Left ventricle myocardium inferior (tissue), 1 donor: Measurements from ENCODE around the gene CLDN7. TPM values are rescaled to one million over a fixed set of nuclear protein-coding genes. Genes with fewer than 3 reads are reported as not detected.

Source experiments
- DNase-seq: peaks from one replicate; pipeline ENCODE4 v3.0.0-alpha.2; 2020
- H3K27ac ChIP-seq: fragments of 200-600 bp; replicated peaks from 2 replicates; pipeline ENCODE4 v1.8.0; 2021
- H3K27me3 ChIP-seq: fragments of 200-600 bp; 2 replicates; pipeline ENCODE4 v1.8.0; 2021; ENCODE audit warnings: low read depth
- H3K36me3 ChIP-seq: fragments of 200-600 bp; 2 replicates; pipeline ENCODE4 v1.8.0; 2021
- H3K4me1 ChIP-seq: fragments of 200-600 bp; 2 replicates; pipeline ENCODE4 v1.8.0; 2021
- H3K4me3 ChIP-seq: fragments of 200-600 bp; 2 replicates; pipeline ENCODE4 v1.8.0; 2021; ENCODE audit warnings: mild to moderate bottlenecking, moderate library complexity
- H3K9me3 ChIP-seq: fragments of 200-600 bp; replicated peaks from 2 replicates; pipeline ENCODE4 v1.8.0; 2021
- CTCF ChIP-seq: fragments of 200-600 bp; IDR thresholded peaks from 2 replicates; pipeline ENCODE4 v1.8.0; 2021; ENCODE audit warnings: antibody characterized with exemption, mild to moderate bottlenecking, borderline replicate concordance
- intact Hi-C: fragments of 100-400 bp; cut with micrococcal nuclease; formaldehyde crosslinking; loops from one replicate; pipeline ENCODE4 v1.11.0; 2022
- total RNA-seq: library from RNA; stranded (reverse); fragmentation: NEBNext Ultra II Directional; extraction: Animal tissue kit (Norgen Biotek cat#: 25700); gene quantifications from one replicate; pipeline ENCODE4 v1.2.1, GENCODE V29; 2021
- donor health status: DM: no; HTN: yes; CAD: no; lungs with severe emphysema.

Gene CLDN7
- total RNA-seq, 1 donor from 2014 or later = 1.6 TPM

- H3K27me3 ChIP-seq = no peaks in the 10 kb centered on the region
- intact Hi-C loops = no loop called here
- peaks cover 45% of the 10 kb centered on the region for H3K36me3 ChIP-seq
These were observed 42.3 kb downstream of the CLDN7 start, which contains the start of the genes ACADVL and DLG4 for GRCh38 chr17:7219812-7220592. Gene ACADVL, plus strand, starts transcription at chr17:7219938. Its CDS starts 47 bp downstream, at chr17:7219985. Gene DLG4, minus strand, starts transcription at chr17:7219836.

GRCh38 chr17:7219229-7219811 lies 43.0 kb downstream of the CLDN7 start:
- Histone ChIP-seq H3K27ac (peak overlapping the region; percentile 98), H3K27me3 (no peaks in the 10 kb centered on the region), H3K4me3 (peak overlapping the region; percentile 85), H3K9me3 (no peaks in the 10 kb centered on the region), H3K4me1 (peaks cover 97% of the 10 kb centered on the region), H3K36me3 (peaks cover 38% of the 10 kb centered on the region)
- intact Hi-C loops = no loop called here
- no peak for TF ChIP-seq CTCF
- no peak for DNase-seq

More at GRCh38 chr17:7219812-7220592, 42.3 kb downstream of the CLDN7 start, which contains the start of the genes ACADVL and DLG4:
- Histone ChIP-seq H3K27ac (peak within 1 kb of the TSS; percentile 98), H3K4me3 (peak within 1 kb of the TSS; percentile 85), H3K9me3 (no peaks in the 10 kb centered on the region), H3K4me1 (peaks cover 97% of the 10 kb centered on the region)
- no peak for TF ChIP-seq CTCF
- DNase-seq = peak; percentile 95

- intact Hi-C loops = no loop called here
- no peaks in the 10 kb centered on the region for H3K27me3 ChIP-seq
- H3K4me1 ChIP-seq = peaks cover 97% of the 10 kb centered on the region
- no peaks in the 10 kb centered on the region for H3K9me3 ChIP-seq
- no peak for DNase-seq
- peak overlapping the region; percentile 98 for H3K27ac ChIP-seq
- peaks cover 32% of the 10 kb centered on the region for H3K36me3 ChIP-seq
- H3K4me3 ChIP-seq = no peak overlapping the region
- no peak for TF ChIP-seq CTCF
These were observed 43.5 kb downstream of the CLDN7 start for GRCh38 chr17:7218758-7219157.

GRCh38 chr17:7218166-7218565 lies 44.1 kb downstream of the CLDN7 start:
- Histone ChIP-seq H3K27ac (peak overlapping the region; percentile 98), H3K9me3 (no peaks in the 10 kb centered on the region), H3K4me3 (peak overlapping the region; percentile 81), H3K36me3 (peaks cover 26% of the 10 kb centered on the region), H3K4me1 (peaks cover 93% of the 10 kb centered on the region), H3K27me3 (no peaks in the 10 kb centered on the region)
- no peak for DNase-seq
- no peak for TF ChIP-seq CTCF
- intact Hi-C loops = no loop called here

- peaks cover 18% of the 10 kb centered on the region for H3K36me3 ChIP-seq
- peak; percentile 60 for DNase-seq
- TF ChIP-seq CTCF = no peak
- H3K9me3 ChIP-seq = no peaks in the 10 kb centered on the region
- H3K27me3 ChIP-seq = no peaks in the 10 kb centered on the region
- H3K27ac ChIP-seq = peak overlapping the region; percentile 98
- peaks cover 85% of the 10 kb centered on the region for H3K4me1 ChIP-seq
- H3K4me3 ChIP-seq = peak overlapping the region; percentile 81
- intact Hi-C loops = no loop called here
These were observed 44.9 kb downstream of the CLDN7 start for GRCh38 chr17:7217113-7217987.
